ENCODE data around the gene SLC12A6.
"Not testable (repeated sequence)": the region's sequence is repeated elsewhere in the genome, so short reads cannot be mapped to it uniquely, and the experiment has no call there.

SLC12A6 gene

DNA sequence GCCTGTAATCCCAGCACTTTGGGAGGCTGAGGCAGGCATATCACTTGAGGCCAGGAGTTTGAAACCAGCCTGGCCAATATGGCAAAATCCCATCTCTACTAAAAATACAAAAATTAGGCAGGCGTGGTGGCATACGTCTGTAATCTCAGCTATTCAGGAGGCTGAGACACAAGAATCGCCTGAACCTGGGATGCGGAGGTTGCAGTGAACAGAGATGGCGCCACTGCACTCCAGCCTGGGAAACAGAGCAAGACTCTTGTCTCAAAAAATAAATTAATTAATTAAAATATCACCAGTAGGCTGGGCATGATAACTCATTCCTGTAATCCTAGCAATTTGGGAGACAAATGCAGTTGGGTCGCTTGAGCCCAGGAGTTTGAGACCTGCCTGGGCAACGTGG, 144.3 kb downstream of the SLC12A6 start:
- not testable (repeated sequence) for DNase-seq (ENCODE audit: low spot score)

DNA sequence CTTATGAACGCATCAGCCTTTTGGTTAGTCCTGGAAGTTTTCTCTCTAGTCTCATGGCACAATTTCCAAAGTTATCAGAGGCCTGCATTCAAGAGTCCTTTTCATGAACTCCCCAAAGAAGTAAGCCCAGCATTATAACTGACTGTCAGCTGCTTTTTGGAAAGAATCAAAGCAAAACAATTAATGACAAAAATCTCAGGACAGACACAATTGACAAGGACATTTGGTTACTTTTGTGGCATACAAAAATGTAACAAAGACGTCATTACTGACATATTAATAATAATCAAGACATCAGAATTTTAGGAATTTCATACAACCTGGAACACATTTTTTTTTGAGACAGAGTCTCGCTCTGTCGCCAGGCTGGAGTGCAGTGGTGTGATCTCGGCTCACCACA, 148.9 kb downstream of the SLC12A6 start:
- DNase-seq (ENCODE audit: low spot score): no peak

DNA sequence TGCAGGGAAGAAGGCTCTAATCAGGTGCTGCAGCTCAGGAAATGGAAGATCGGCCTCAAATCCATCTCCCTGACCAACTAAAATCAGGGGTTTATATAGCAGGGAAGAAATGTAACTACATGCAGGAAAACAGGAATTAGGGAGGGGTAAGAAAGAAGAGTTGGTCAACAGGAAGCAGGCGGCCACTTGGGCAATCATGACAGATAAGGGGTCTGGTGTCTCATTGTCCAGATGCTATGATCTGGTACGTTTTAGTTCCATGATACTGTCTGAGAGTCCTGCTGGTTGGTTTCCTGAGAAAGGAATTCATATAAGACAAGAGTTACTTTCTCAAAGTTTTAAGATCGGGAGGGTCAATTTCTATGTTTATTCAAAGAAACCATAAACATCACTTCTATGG, 151.9 kb downstream of the SLC12A6 start:
- no peak for DNase-seq (ENCODE audit: low spot score)

DNA sequence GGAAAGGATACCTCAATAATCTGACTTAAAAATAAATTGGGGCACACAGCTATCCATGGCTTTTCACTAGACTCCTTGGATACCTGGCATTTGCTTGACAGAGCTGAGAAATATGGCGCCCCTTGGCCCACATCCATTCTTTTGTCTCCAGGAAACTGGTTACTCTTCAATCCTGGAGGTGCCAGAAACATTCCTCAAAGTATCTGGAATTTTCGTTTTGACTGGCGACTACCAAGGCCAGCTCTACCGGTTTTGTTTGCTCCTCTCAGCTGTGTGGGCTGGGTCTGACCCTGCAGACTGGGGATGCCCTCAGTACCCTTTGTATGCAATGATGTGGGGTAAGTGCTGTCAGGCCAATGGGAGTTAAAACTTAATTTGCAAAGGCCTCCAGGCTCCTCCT, 154.6 kb downstream of the SLC12A6 start:
- DNase-seq (ENCODE audit: low spot score): peak; percentile 49
